Sigmoid colon (tissue), 4 donors: ENCODE data around the gene PPP1R12A.

ENCODE experiments used
- POLR2A ChIP-seq, 2 donors: fragments of 450-650 bp; IDR thresholded peaks; one replicate each; pipeline ENCODE4 v1.6.1; 2016; ENCODE audit warnings: antibody characterized with exemption in 2 of 2, mild to moderate bottlenecking in 2 of 2, moderate library complexity in 2 of 2
- POLR2AphosphoS5 ChIP-seq, 4 donors: sonication (generic); formaldehyde crosslinking; IDR thresholded peaks; one replicate each; pipeline ENCODE4 v1.6.1; 2017; ENCODE audit warnings: antibody characterized with exemption in 4 of 4
- TF ChIP-seq, protein P1 (sequence below), 4 experiments: fragments of 450-650 bp in 3 of 4; fragments of 200-600 bp in 1 of 4; IDR thresholded peaks; one replicate each; pipeline ENCODE4 v1.5.1; 2016 to 2019; ENCODE audit warnings: antibody characterized with exemption in 4 of 4, mild to moderate bottlenecking in 3 of 4, moderate library complexity in 2 of 4

DNA sequence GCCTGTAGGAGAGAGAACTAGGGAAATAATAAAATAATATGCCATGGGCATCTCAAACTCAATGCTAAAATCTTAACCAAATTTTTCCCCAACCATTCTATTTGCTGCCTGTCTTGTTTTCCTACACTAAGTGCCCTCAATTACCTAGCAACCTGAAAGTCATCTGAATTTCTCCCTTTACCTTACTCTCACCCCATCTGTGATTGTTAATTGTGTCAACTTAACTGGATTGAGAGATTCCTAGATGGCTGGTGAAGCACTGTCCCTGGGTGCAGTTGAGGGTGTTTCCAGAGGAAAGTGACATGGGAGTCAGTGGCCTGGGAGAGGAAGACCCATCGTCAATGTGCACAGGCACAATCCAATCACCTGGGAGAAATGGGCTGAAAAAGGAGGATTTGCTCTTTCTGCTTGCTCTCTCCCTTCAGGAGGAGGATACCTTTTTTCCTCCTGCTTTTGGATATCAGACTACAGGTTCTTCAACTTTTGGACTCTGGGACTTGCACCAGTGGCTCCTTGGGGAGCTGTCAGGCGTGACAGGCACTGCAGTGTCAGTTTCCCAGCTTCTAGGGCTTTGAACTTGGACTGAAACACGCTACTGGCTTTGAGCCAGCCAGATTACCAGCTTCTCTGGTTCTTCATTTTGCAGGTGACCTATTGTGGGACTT, 100.1 kb downstream of the PPP1R12A start:
- no peak for TF ChIP-seq POLR2AphosphoS5 (IDR thresholded peaks at IDR 0.05)
- TF ChIP-seq, protein P1, sequence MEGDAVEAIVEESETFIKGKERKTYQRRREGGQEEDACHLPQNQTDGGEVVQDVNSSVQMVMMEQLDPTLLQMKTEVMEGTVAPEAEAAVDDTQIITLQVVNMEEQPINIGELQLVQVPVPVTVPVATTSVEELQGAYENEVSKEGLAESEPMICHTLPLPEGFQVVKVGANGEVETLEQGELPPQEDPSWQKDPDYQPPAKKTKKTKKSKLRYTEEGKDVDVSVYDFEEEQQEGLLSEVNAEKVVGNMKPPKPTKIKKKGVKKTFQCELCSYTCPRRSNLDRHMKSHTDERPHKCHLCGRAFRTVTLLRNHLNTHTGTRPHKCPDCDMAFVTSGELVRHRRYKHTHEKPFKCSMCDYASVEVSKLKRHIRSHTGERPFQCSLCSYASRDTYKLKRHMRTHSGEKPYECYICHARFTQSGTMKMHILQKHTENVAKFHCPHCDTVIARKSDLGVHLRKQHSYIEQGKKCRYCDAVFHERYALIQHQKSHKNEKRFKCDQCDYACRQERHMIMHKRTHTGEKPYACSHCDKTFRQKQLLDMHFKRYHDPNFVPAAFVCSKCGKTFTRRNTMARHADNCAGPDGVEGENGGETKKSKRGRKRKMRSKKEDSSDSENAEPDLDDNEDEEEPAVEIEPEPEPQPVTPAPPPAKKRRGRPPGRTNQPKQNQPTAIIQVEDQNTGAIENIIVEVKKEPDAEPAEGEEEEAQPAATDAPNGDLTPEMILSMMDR (IDR thresholded peaks at IDR 0.05), result no peak
- TF ChIP-seq POLR2A (IDR thresholded peaks at IDR 0.05), result no peak
